Activated CD8-positive, alpha-beta T cell treated with anti-CD3 and anti-CD28 coated beads for 36 hours (primary cell): Measurements from ENCODE around the gene KLHL28. TPM values are rescaled to one million over a fixed set of nuclear protein-coding genes. Genes with fewer than 3 reads are reported as not detected.

ENCODE experiments used
- ATAC-seq: fragments of 200-7000 bp; cut with Tn5 transposase; one replicate; pipeline ENCODE4 v1.10.0; 2021; ENCODE audit warnings: mild to moderate bottlenecking, moderate library complexity
- CTCF ChIA-PET: fragments of 350-600 bp; sonication (Branson Sonifier 250); formaldehyde crosslinking; loops from one replicate; lab custom pipeline; 2021; ENCODE audit warnings: antibody characterized with exemption; lab: Charles Lee
- POLR2A ChIA-PET: fragments of 350-600 bp; sonication (Branson Sonifier 250); formaldehyde crosslinking; loops from one replicate; lab custom pipeline; 2021; ENCODE audit warnings: antibody characterized with exemption; lab: Charles Lee
- DNase-seq: peaks from one replicate; pipeline ENCODE4 v3.0.0-alpha.2; 2020
- H3K27ac Mint-ChIP-seq: one replicate; pipeline ENCODE4 v1.8.0; 2021; ENCODE audit warnings: mild to moderate bottlenecking, mixed read lengths
- H3K27me3 Mint-ChIP-seq: one replicate; pipeline ENCODE4 v1.8.0; 2021; ENCODE audit warnings: mixed read lengths
- H3K36me3 Mint-ChIP-seq: one replicate; pipeline ENCODE4 v1.8.0; 2021; ENCODE audit warnings: low read depth, mixed read lengths
- H3K4me1 Mint-ChIP-seq: one replicate; pipeline ENCODE4 v1.8.0; 2021; ENCODE audit warnings: low read depth, mixed read lengths
- H3K4me3 Mint-ChIP-seq: one replicate; pipeline ENCODE4 v1.8.0; 2021; ENCODE audit warnings: mild to moderate bottlenecking, moderate library complexity, mixed read lengths
- H3K9me3 Mint-ChIP-seq: one replicate; pipeline ENCODE4 v1.8.0; 2021; ENCODE audit warnings: mixed read lengths
- CTCF ChIP-seq: fragments of 200-600 bp; IDR thresholded peaks from one replicate; pipeline ENCODE4 v1.8.0; 2022; ENCODE audit warnings: antibody characterized with exemption, mild to moderate bottlenecking
- intact Hi-C: fragments of 100-400 bp; cut with micrococcal nuclease; formaldehyde crosslinking; loops from one replicate; pipeline ENCODE4 v1.10.0; 2022
- total RNA-seq, 2 experiments: library from RNA; stranded (reverse); gene quantifications; one replicate each; pipeline ENCODE4 v1.2.3, GENCODE V29; 2021

Gene KLHL28
- 10 to 100 TPM; 10.9 to 11.1 TPM for total RNA-seq

GRCh38 chr14:44961554-44962333 is at the start of gene KLHL28, which contains the start of gene TOGARAM1:
TSS of gene KLHL28 (minus strand) at chr14:44961947. CDS start at chr14:44945928, 16,019 bp downstream.
TSS of gene TOGARAM1 (plus strand) at chr14:44962190. CDS start at chr14:44962422, 232 bp downstream.
- no peaks in the 10 kb centered on the region for H3K27me3 Mint-ChIP-seq
- peaks cover 12% of the 10 kb centered on the region for H3K9me3 Mint-ChIP-seq
- H3K27ac Mint-ChIP-seq = no peak within 1 kb of the TSS
- no peak for TF ChIP-seq CTCF
- peak; percentile 99 for DNase-seq
- no peak within 1 kb of the TSS for H3K4me3 Mint-ChIP-seq
- intact Hi-C loops = loop anchor here (2.0 to 5.0 kb wide), 4 partner anchors 65 to 291 kb away; partner anchors contain the start of genes FANCM, FKBP3 and MIS18BP1
- POLR2A ChIA-PET = interaction anchor here (0.6 to 4.1 kb wide), 13 partner anchors 9 to 249 kb away, joined by 3 to 21 read pairs (median 4); partner anchors contain the start of genes FANCM, FKBP3 and PRPF39
- CTCF ChIA-PET = interaction anchor here (1.1 to 1.4 kb wide), 2 partner anchors 9 to 123 kb away, joined by 4 read pairs; no protein-coding TSS in a partner anchor
- ATAC-seq = peak; percentile 93
- peaks cover 25% of the 10 kb centered on the region for H3K36me3 Mint-ChIP-seq
- peaks cover 58% of the 10 kb centered on the region for H3K4me1 Mint-ChIP-seq

- intact Hi-C loops = no loop called here
- Mint-ChIP-seq H3K9me3 (no peaks in the 10 kb centered on the region), H3K27ac (no peak overlapping the region), H3K4me3 (no peak overlapping the region), H3K4me1 (no peaks in the 10 kb centered on the region), H3K27me3 (no peaks in the 10 kb centered on the region), H3K36me3 (peaks cover 7% of the 10 kb centered on the region)
- ChIA-PET CTCF (no interaction called here), POLR2A (no interaction called here)
- DNase-seq (no peak), ATAC-seq (no peak)
- no peak for TF ChIP-seq CTCF
These were observed 42.2 kb upstream of the KLHL28 start for GRCh38 chr14:45003924-45004323.

GRCh38 chr14:44995770-44996294 is 34.1 kb upstream of the KLHL28 start:
- H3K4me3 Mint-ChIP-seq = no peak overlapping the region
- DNase-seq (no peak), ATAC-seq (no peak)
- POLR2A ChIA-PET = no interaction called here
- TF ChIP-seq CTCF = no peak
- CTCF ChIA-PET = no interaction called here
- peaks cover 16% of the 10 kb centered on the region for H3K36me3 Mint-ChIP-seq
- no peaks in the 10 kb centered on the region for H3K9me3 Mint-ChIP-seq
- intact Hi-C loops = no loop called here
- no peak overlapping the region for H3K27ac Mint-ChIP-seq
- no peaks in the 10 kb centered on the region for H3K4me1 Mint-ChIP-seq
- H3K27me3 Mint-ChIP-seq = no peaks in the 10 kb centered on the region

GRCh38 chr14:44995196-44995595 is 33.4 kb upstream of the KLHL28 start:
- ATAC-seq = no peak
- H3K27me3 Mint-ChIP-seq = no peaks in the 10 kb centered on the region
- H3K4me1 Mint-ChIP-seq = peaks cover under 1% of the 10 kb centered on the region
- no peak overlapping the region for H3K27ac Mint-ChIP-seq
- ChIA-PET POLR2A (no interaction called here), CTCF (no interaction called here)
- intact Hi-C loops = no loop called here
- no peaks in the 10 kb centered on the region for H3K9me3 Mint-ChIP-seq
- peaks cover 14% of the 10 kb centered on the region for H3K36me3 Mint-ChIP-seq
- no peak for TF ChIP-seq CTCF
- DNase-seq = no peak
- H3K4me3 Mint-ChIP-seq = no peak overlapping the region

GRCh38 chr14:44990533-44990932 is 28.8 kb upstream of the KLHL28 start:
- peaks cover 7% of the 10 kb centered on the region for H3K4me1 Mint-ChIP-seq
- H3K27ac Mint-ChIP-seq = no peak overlapping the region
- CTCF ChIA-PET = no interaction called here
- H3K4me3 Mint-ChIP-seq = no peak overlapping the region
- POLR2A ChIA-PET = no interaction called here
- no peak for DNase-seq
- ATAC-seq = no peak
- H3K36me3 Mint-ChIP-seq = peaks cover 7% of the 10 kb centered on the region
- H3K27me3 Mint-ChIP-seq = no peaks in the 10 kb centered on the region
- intact Hi-C loops = no loop called here
- H3K9me3 Mint-ChIP-seq = no peaks in the 10 kb centered on the region
- no peak for TF ChIP-seq CTCF
